PC-3 (cell line): ENCODE measurements around the gene GABARAPL1. TPM values are rescaled to one million over a fixed set of nuclear protein-coding genes. Genes with fewer than 3 reads are reported as not detected.
A peak's percentile ranks its signal among the peaks of the same experiment; 100 is the strongest.

Experiments used
- ATAC-seq: fragments of 200-7000 bp; cut with Tn5 transposase; 2 replicates; pipeline ENCODE4 v1.9.1; 2020; ENCODE audit warnings: mild to moderate bottlenecking, moderate library complexity
- BruUV-seq: library from RNA; stranded (reverse); fragments of 400-500 nt; replicated peaks from 2 replicates; lab custom pipeline; 2021; lab: Mats Ljungman, UMichigan
- CTCF ChIA-PET: fragments of 300-600 bp; sonication (Branson Sonifier 250); formaldehyde crosslinking; loops from one replicate; lab custom pipeline; 2022; ENCODE audit warnings: antibody characterized with exemption; lab: Charles Lee
- POLR2A ChIA-PET: fragments of 300-600 bp; sonication (Branson Sonifier 250); formaldehyde crosslinking; loops from one replicate; lab custom pipeline; 2022; ENCODE audit warnings: antibody characterized with exemption; ENCODE audit not compliant: unreplicated experiment; lab: Charles Lee
- DNase-seq: peaks from one replicate; pipeline ENCODE4 v3.0.0-alpha.2; 2015
- H2AFZ ChIP-seq: fragments of 300-600 bp; sonication (generic); 2 replicates; pipeline ENCODE4 v1.6.0; 2016; ENCODE audit warnings: antibody characterized with exemption, low read length
- H3F3A ChIP-seq: fragments of 300-600 bp; sonication (generic); one replicate; pipeline ENCODE4 v1.6.0; 2017; ENCODE audit warnings: antibody characterized with exemption, low read length, control low read depth, mild to moderate bottlenecking; ENCODE audit not compliant: unreplicated experiment
- H3K27ac ChIP-seq: fragments of 300-600 bp; sonication (generic); 2 replicates; pipeline ENCODE4 v1.5.1; 2016; ENCODE audit warnings: mild to moderate bottlenecking, low read length
- H3K27me3 ChIP-seq: fragments of 300-600 bp; sonication (generic); 2 replicates; pipeline ENCODE4 v1.6.1; 2016; ENCODE audit warnings: low read length, mixed read lengths
- H3K36me3 ChIP-seq: fragments of 300-600 bp; sonication (generic); 2 replicates; pipeline ENCODE4 v1.6.1; 2016; ENCODE audit warnings: low read depth, mixed run types, low read length, mixed read lengths
- H3K4me1 ChIP-seq: fragments of 300-600 bp; sonication (generic); 2 replicates; pipeline ENCODE4 v1.5.1; 2016; ENCODE audit warnings: low read length; ENCODE audit not compliant: insufficient read depth
- H3K4me2 ChIP-seq: fragments of 300-600 bp; sonication (generic); 2 replicates; pipeline ENCODE4 v1.6.0; 2016; ENCODE audit warnings: low read length
- H3K4me3 ChIP-seq: fragments of 300-600 bp; sonication (generic); 2 replicates; pipeline ENCODE4 v1.5.1; 2016; ENCODE audit warnings: mild to moderate bottlenecking, low read length, mixed read lengths
- H3K79me2 ChIP-seq: fragments of 300-600 bp; sonication (generic); 2 replicates; pipeline ENCODE4 v1.6.1; 2017; ENCODE audit warnings: low read length, mixed read lengths
- H3K9ac ChIP-seq: fragments of 300-600 bp; sonication (generic); 2 replicates; pipeline ENCODE4 v1.6.0; 2016; ENCODE audit warnings: mild to moderate bottlenecking, low read length
- H3K9me2 ChIP-seq: fragments of 300-600 bp; sonication (generic); replicated peaks from 2 replicates; pipeline ENCODE4 v1.6.1; 2016; ENCODE audit warnings: mixed run types, low read length, mixed read lengths
- H3K9me3 ChIP-seq: fragments of 300-600 bp; sonication (generic); 2 replicates; pipeline ENCODE4 v1.6.1; 2016; ENCODE audit warnings: low read length, mixed read lengths
- H4K20me1 ChIP-seq: fragments of 300-600 bp; sonication (generic); 2 replicates; pipeline ENCODE4 v1.6.1; 2016; ENCODE audit warnings: low read length, mixed read lengths
- EZH2 ChIP-seq: fragments of 300-600 bp; sonication (generic); IDR thresholded peaks from one replicate; pipeline ENCODE4 v1.6.1; 2017; ENCODE audit warnings: antibody characterized with exemption, mild to moderate bottlenecking, low read length; ENCODE audit not compliant: unreplicated experiment
- EZH2phosphoT487 ChIP-seq: fragments of 300-600 bp; sonication (generic); IDR thresholded peaks from 2 replicates; pipeline ENCODE4 v1.6.1; 2018; ENCODE audit warnings: mild to moderate bottlenecking, antibody characterized with exemption, low read length, borderline replicate concordance
- intact Hi-C: fragments of 100-400 bp; cut with micrococcal nuclease; formaldehyde crosslinking; loops from 2 replicates; pipeline ENCODE4 v1.9.0; 2023
- total RNA-seq: library from RNA; depleted of rRNA; stranded (reverse); fragments of >200 nt; gene quantifications from 2 replicates; pipeline ENCODE4 v1.2.3, GENCODE V29; 2014
- TF ChIP-seq, protein P1 (sequence below): fragments of 300-600 bp; sonication (generic); conservative IDR thresholded peaks from 2 replicates; pipeline ENCODE4 v1.5.1; 2017; ENCODE audit warnings: antibody characterized with exemption, low read depth, mild to moderate bottlenecking, low read length

GABARAPL1 gene
- total RNA-seq, 1 experiment from 2014 or later = 14.9 TPM

DNA sequence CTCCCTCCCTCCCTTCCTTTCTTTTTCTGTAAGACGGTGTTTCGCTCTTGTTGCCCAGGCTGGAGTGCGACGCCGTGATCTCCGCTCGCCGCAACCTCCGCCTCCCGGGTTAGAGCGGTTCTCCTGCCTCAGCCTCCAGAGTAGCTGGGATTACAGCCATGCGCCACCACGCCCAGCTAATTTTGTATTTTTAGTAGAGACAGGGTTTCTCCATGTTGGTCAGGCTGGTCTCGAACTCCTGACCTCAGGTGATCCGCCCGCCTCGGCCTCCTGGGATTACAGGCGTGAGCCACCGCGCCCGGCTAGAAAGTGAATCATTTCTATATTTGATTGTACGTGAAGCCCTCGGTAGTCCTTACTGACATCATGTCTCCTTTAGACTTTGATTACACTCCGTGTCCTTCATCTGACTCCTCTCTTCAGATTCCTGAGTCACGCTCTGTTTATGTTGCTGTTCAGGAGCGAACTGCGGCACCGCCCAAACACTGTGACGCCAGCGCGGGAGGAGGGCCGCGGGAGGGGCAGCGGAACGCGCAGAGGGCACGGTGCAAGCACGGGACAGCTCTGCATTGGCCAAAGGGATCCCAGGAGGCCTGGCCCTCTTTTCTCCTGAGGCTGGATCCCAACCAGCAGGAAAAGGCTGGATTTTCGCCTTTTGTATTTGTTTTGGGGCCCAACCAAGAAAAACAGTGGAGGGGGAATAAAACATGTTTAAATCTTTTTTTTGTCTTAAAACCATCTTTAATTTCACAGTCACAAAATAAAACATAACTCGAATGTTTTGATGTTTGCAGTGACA, 538 bp upstream of the GABARAPL1 start:
- intact Hi-C loops = no loop called here
- Histone ChIP-seq H3K27me3 (no peaks in the 10 kb centered on the region), H4K20me1 (no peaks in the 10 kb centered on the region), H3K27ac (peak overlapping the region; percentile 84), H3K9me3 (no peaks in the 10 kb centered on the region), H3K79me2 (peaks cover 16% of the 10 kb centered on the region; the same call in 1 of the 2 replicates), H2AFZ (peak overlapping the region; percentile 91), H3K4me3 (peak overlapping the region; percentile 92), H3K9ac (peak overlapping the region; percentile 65), H3K36me3 (no peaks in the 10 kb centered on the region), H3K4me1 (peaks cover 10% of the 10 kb centered on the region; the same call in 1 of the 2 replicates), H3K9me2 (no peaks in the 10 kb centered on the region), H3K4me2 (peak overlapping the region; percentile 92), H3F3A (no peaks in the 10 kb centered on the region)
- ChIA-PET CTCF (no interaction called here), POLR2A (interaction anchor here (0.6 to 1.0 kb wide), 3 partner anchors 18 to 1125 kb away, joined by 3 to 5 read pairs (median 4); no protein-coding TSS in a partner anchor)
- TF ChIP-seq, protein P1, sequence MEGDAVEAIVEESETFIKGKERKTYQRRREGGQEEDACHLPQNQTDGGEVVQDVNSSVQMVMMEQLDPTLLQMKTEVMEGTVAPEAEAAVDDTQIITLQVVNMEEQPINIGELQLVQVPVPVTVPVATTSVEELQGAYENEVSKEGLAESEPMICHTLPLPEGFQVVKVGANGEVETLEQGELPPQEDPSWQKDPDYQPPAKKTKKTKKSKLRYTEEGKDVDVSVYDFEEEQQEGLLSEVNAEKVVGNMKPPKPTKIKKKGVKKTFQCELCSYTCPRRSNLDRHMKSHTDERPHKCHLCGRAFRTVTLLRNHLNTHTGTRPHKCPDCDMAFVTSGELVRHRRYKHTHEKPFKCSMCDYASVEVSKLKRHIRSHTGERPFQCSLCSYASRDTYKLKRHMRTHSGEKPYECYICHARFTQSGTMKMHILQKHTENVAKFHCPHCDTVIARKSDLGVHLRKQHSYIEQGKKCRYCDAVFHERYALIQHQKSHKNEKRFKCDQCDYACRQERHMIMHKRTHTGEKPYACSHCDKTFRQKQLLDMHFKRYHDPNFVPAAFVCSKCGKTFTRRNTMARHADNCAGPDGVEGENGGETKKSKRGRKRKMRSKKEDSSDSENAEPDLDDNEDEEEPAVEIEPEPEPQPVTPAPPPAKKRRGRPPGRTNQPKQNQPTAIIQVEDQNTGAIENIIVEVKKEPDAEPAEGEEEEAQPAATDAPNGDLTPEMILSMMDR = no peak
- TF ChIP-seq EZH2phosphoT487 = no peak
- TF ChIP-seq EZH2 = no peak
- ATAC-seq (peak; percentile 87), DNase-seq (peak; percentile 95)
- BruUV-seq = TSS peak; percentile 90

DNA sequence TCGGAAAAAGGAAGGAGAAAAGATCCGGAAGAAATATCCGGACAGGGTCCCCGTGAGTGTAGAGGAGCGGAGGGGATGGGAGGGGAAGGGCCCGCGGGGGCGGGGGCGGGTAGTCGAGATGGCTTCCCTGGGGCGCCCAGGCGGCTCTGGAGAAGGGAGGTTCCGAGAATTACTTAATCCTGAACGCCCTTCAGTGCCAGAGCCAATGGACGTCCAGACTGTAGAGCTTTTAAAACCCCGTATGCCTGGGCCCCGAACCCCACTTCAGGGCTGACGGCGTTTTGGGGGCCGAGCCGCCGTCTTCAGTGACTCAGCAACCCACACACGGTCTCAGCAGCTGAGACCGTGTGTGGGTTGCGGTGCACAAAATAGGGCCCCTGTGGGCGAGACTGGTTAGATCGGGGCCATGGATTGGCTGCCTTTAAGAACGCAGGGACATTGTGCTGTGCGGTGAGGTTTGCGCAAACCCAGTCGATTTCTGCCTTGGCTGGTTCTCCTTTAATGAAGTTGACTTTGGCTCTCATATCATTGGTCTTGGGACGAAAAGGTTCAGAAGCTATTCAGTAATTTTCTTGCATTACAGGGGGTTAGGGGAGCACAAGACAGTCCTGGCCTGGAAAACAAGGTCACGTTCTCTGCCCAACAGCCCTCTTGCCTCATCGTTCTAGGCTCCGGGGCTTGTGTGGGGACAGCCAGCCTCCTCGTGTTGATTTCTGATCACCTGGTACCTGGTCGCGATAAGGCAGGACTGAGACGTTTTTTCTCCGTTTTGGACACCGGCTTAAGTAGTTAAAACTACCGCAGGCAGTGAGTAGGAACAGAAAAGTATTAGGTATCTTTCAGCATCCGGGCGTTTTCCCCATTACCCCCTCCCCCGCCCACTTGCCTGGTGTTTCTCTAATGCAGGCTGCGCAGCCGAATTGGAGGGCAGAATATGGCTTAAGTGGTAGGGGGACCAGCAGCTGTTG, 775 bp downstream of the GABARAPL1 start:
- no peaks in the 10 kb centered on the region for H3K9me2 ChIP-seq
- H3K4me2 ChIP-seq = peak overlapping the region; percentile 92
- peak overlapping the region; percentile 91 for H2AFZ ChIP-seq
- TSS peak; percentile 42 for BruUV-seq
- peak; percentile 27 for ATAC-seq
- peak overlapping the region; percentile 65 for H3K9ac ChIP-seq
- no peaks in the 10 kb centered on the region for H3K27me3 ChIP-seq
- CTCF ChIA-PET = no interaction called here
- POLR2A ChIA-PET = interaction anchor here (0.6 kb wide), 1 partner anchor 24 kb away, joined by 5 read pairs; no protein-coding TSS in a partner anchor
- peak overlapping the region; percentile 92 for H3K4me3 ChIP-seq
- H3K4me1 ChIP-seq = peaks cover 10% of the 10 kb centered on the region; the same call in 1 of the 2 replicates
- peak overlapping the region; percentile 84 for H3K27ac ChIP-seq
- no peaks in the 10 kb centered on the region for H4K20me1 ChIP-seq
- intact Hi-C loops = no loop called here
- no peaks in the 10 kb centered on the region for H3F3A ChIP-seq
- DNase-seq = peak; percentile 44
- TF ChIP-seq EZH2 (no peak), EZH2phosphoT487 (no peak)
- TF ChIP-seq, protein P1 = no peak
- peaks cover 16% of the 10 kb centered on the region; the same call in 1 of the 2 replicates for H3K79me2 ChIP-seq
- H3K36me3 ChIP-seq = no peaks in the 10 kb centered on the region
- H3K9me3 ChIP-seq = no peaks in the 10 kb centered on the region
